CD4-positive, alpha-beta T cell treated with Interleukin-4 for 1 hour (primary cell): ENCODE results near the gene RBMS1.
"Not testable (repeated sequence)": the region's sequence is repeated elsewhere in the genome, so short reads cannot be mapped to it uniquely, and the experiment has no call there.

Experiments
- DNase-seq, 2 donors: peaks; one replicate each; pipeline ENCODE4 v3.0.0-alpha.2; 2020 to 2022

Gene RBMS1

GRCh38 chr2:160501370-160501769 lies 7.8 kb upstream of the RBMS1 start:
- DNase-seq = no peak

GRCh38 chr2:160499865-160500264 lies 6.3 kb upstream of the RBMS1 start:
- no peak for DNase-seq

- no peak for DNase-seq
Observed at GRCh38 chr2:160498137-160498536, 4.5 kb upstream of the RBMS1 start.

- no peak for DNase-seq
Observed at GRCh38 chr2:160494201-160494644, 616 bp upstream of the RBMS1 start.

- DNase-seq = peak; percentile 44 to 56
Observed at GRCh38 chr2:160492401-160493226, 993 bp downstream of the RBMS1 start.

- no peak for DNase-seq
Observed at GRCh38 chr2:160491911-160492371, 1.7 kb downstream of the RBMS1 start.

GRCh38 chr2:160490733-160491685 lies 2.6 kb downstream of the RBMS1 start:
- no peak for DNase-seq

GRCh38 chr2:160489111-160489510 lies 4.5 kb downstream of the RBMS1 start:
- DNase-seq = no peak

GRCh38 chr2:160488289-160488688 lies 5.3 kb downstream of the RBMS1 start:
- not testable (repeated sequence) for DNase-seq

GRCh38 chr2:160486341-160486740 lies 7.3 kb downstream of the RBMS1 start:
- DNase-seq = no peak

GRCh38 chr2:160484859-160485520 lies 8.6 kb downstream of the RBMS1 start:
- peak; percentile 30 to 56 for DNase-seq

GRCh38 chr2:160482673-160483072 lies 10.9 kb downstream of the RBMS1 start:
- peak; percentile 23 to 77 for DNase-seq

- no peak for DNase-seq
Observed at GRCh38 chr2:160479269-160479668, 14.3 kb downstream of the RBMS1 start.

GRCh38 chr2:160478660-160479059 lies 14.9 kb downstream of the RBMS1 start:
- no peak for DNase-seq

GRCh38 chr2:160477032-160477431 lies 16.6 kb downstream of the RBMS1 start:
- no peak for DNase-seq

- DNase-seq = no peak
Observed at GRCh38 chr2:160474891-160475787, 18.5 kb downstream of the RBMS1 start.

- peak in 1 of 2 donors; percentile 43 for DNase-seq
Observed at GRCh38 chr2:160474319-160474645, 19.3 kb downstream of the RBMS1 start.

- DNase-seq = peak in 1 of 2 donors; percentile 52
Observed at GRCh38 chr2:160473468-160474318, 19.9 kb downstream of the RBMS1 start.

- DNase-seq = no peak
Observed at GRCh38 chr2:160472839-160473251, 20.8 kb downstream of the RBMS1 start.

- peak; percentile 31 to 57 for DNase-seq
Observed at GRCh38 chr2:160471950-160472349, 21.7 kb downstream of the RBMS1 start.
